DOHH2 (cell line): ENCODE measurements around the gene RFPL3.

ENCODE experiments used
- H3F3A ChIP-seq: fragments of 200-600 bp; sonication (generic), shearing (Covaris generic); 2 replicates; pipeline ENCODE4 v1.6.0; 2016; ENCODE audit warnings: antibody characterized with exemption, mild to moderate bottlenecking; ENCODE audit not compliant: control insufficient read depth, insufficient read depth
- H3K27ac ChIP-seq: fragments of 200-600 bp; sonication (generic); 2 replicates; pipeline ENCODE4 v1.5.1; 2014; ENCODE audit warnings: low read depth, mild to moderate bottlenecking, low read length, moderate library complexity
- H3K27me3 ChIP-seq: fragments of 200-600 bp; sonication (generic); 2 replicates; pipeline ENCODE4 v1.6.1; 2014; ENCODE audit warnings: mild to moderate bottlenecking, low read length, mixed read lengths; ENCODE audit not compliant: control insufficient read depth
- H3K36me3 ChIP-seq: fragments of 200-600 bp; sonication (generic); 2 replicates; pipeline ENCODE4 v1.6.1; 2014; ENCODE audit warnings: mild to moderate bottlenecking, low read length, moderate library complexity, mixed read lengths; ENCODE audit not compliant: control insufficient read depth
- H3K4me1 ChIP-seq: fragments of 200-600 bp; sonication (generic); 2 replicates; pipeline ENCODE4 v1.6.1; 2014; ENCODE audit warnings: mild to moderate bottlenecking, low read length, mixed read lengths; ENCODE audit not compliant: control insufficient read depth
- H3K4me2 ChIP-seq: fragments of 200-600 bp; sonication (generic); 2 replicates; pipeline ENCODE4 v1.6.0; 2014; ENCODE audit warnings: mild to moderate bottlenecking, low read length, moderate library complexity
- H3K4me3 ChIP-seq: fragments of 200-600 bp; sonication (generic); 2 replicates; pipeline ENCODE4 v1.5.1; 2014; ENCODE audit warnings: mild to moderate bottlenecking, low read length, mixed read lengths
- H3K79me2 ChIP-seq: fragments of 200-600 bp; sonication (generic); 2 replicates; pipeline ENCODE4 v1.6.1; 2014; ENCODE audit warnings: mild to moderate bottlenecking, low read length, mixed read lengths; ENCODE audit not compliant: control insufficient read depth
- H3K9me2 ChIP-seq: fragments of 200-600 bp; sonication (generic); replicated peaks from 2 replicates; pipeline ENCODE4 v1.6.1; 2014; ENCODE audit warnings: mild to moderate bottlenecking, low read length, mixed read lengths; ENCODE audit not compliant: control insufficient read depth
- H3K9me3 ChIP-seq: fragments of 200-600 bp; sonication (generic); 2 replicates; pipeline ENCODE4 v1.6.1; 2014; ENCODE audit warnings: antibody characterized with exemption, low read length, mixed read lengths; ENCODE audit not compliant: control insufficient read depth, insufficient read depth
- H4K20me1 ChIP-seq: fragments of 200-600 bp; sonication (generic); 2 replicates; pipeline ENCODE4 v1.6.0; 2014; ENCODE audit warnings: low read depth, mild to moderate bottlenecking, antibody characterized with exemption, low read length, moderate library complexity; ENCODE audit not compliant: control insufficient read depth, insufficient read depth
- EZH2phosphoT487 ChIP-seq: fragments of 200-600 bp; sonication (generic); IDR thresholded peaks from 2 replicates; pipeline ENCODE4 v1.6.1; 2017; ENCODE audit warnings: borderline replicate concordance, mild to moderate bottlenecking, antibody characterized with exemption, low read length, moderate library complexity, mixed read lengths
- TF ChIP-seq, protein P1 (sequence below): fragments of 200-600 bp; sonication (generic); IDR thresholded peaks from one replicate; pipeline ENCODE4 v1.5.1; 2014; ENCODE audit warnings: antibody characterized with exemption, mild to moderate bottlenecking, low read depth, low read length; ENCODE audit not compliant: poor library complexity, severe bottlenecking

Gene RFPL3

DNA sequence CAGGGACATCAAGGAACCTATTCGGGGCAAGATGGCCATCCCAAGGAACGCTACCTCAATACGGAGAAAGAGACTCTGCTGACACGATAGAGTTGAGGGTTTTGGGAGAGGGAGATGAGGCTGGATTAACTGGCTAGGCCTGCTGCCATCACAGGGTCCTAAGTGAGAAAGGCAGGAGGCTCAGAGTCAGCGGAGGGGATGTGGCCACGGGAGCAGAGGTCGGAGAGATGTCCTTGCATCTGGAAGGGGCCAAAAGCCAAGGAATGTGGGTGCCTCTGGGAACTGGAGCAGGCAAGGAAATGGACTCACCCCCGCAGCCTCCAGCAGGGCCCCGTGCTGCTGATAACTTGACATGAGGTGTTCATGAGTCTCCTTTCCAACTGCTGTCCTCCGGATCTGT, 31.0 kb upstream of the RFPL3 start:
- no peaks in the 10 kb centered on the region for H3K9me3 ChIP-seq
- no peaks in the 10 kb centered on the region for H3K36me3 ChIP-seq
- TF ChIP-seq, protein P1, sequence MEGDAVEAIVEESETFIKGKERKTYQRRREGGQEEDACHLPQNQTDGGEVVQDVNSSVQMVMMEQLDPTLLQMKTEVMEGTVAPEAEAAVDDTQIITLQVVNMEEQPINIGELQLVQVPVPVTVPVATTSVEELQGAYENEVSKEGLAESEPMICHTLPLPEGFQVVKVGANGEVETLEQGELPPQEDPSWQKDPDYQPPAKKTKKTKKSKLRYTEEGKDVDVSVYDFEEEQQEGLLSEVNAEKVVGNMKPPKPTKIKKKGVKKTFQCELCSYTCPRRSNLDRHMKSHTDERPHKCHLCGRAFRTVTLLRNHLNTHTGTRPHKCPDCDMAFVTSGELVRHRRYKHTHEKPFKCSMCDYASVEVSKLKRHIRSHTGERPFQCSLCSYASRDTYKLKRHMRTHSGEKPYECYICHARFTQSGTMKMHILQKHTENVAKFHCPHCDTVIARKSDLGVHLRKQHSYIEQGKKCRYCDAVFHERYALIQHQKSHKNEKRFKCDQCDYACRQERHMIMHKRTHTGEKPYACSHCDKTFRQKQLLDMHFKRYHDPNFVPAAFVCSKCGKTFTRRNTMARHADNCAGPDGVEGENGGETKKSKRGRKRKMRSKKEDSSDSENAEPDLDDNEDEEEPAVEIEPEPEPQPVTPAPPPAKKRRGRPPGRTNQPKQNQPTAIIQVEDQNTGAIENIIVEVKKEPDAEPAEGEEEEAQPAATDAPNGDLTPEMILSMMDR = no peak
- TF ChIP-seq EZH2phosphoT487 = no peak
- no peaks in the 10 kb centered on the region for H3K79me2 ChIP-seq
- no peaks in the 10 kb centered on the region for H3K27me3 ChIP-seq
- H3K27ac ChIP-seq = no peak overlapping the region
- H3K4me3 ChIP-seq = no peak overlapping the region
- no peaks in the 10 kb centered on the region for H3K9me2 ChIP-seq
- no peaks in the 10 kb centered on the region for H3K4me1 ChIP-seq
- no peaks in the 10 kb centered on the region for H4K20me1 ChIP-seq
- H3F3A ChIP-seq = no peaks in the 10 kb centered on the region
- H3K4me2 ChIP-seq = no peak overlapping the region

GRCh38 chr22:32327066-32327465, 30.6 kb upstream of the RFPL3 start:
- Histone ChIP-seq H3K79me2 (no peaks in the 10 kb centered on the region), H3K27me3 (no peaks in the 10 kb centered on the region), H3K4me3 (no peak overlapping the region), H3K4me2 (no peak overlapping the region), H3K9me3 (no peaks in the 10 kb centered on the region), H4K20me1 (no peaks in the 10 kb centered on the region), H3K4me1 (no peaks in the 10 kb centered on the region), H3K27ac (no peak overlapping the region), H3F3A (no peaks in the 10 kb centered on the region), H3K9me2 (no peaks in the 10 kb centered on the region), H3K36me3 (no peaks in the 10 kb centered on the region)
- TF ChIP-seq, protein P1 = no peak
- no peak for TF ChIP-seq EZH2phosphoT487

- Histone ChIP-seq H3K27ac (no peak overlapping the region), H3K9me2 (no peaks in the 10 kb centered on the region), H4K20me1 (no peaks in the 10 kb centered on the region), H3K4me1 (no peaks in the 10 kb centered on the region), H3K36me3 (no peaks in the 10 kb centered on the region), H3K4me3 (no peak overlapping the region), H3F3A (no peaks in the 10 kb centered on the region), H3K79me2 (no peaks in the 10 kb centered on the region), H3K4me2 (no peak overlapping the region), H3K9me3 (no peaks in the 10 kb centered on the region), H3K27me3 (no peaks in the 10 kb centered on the region)
- no peak for TF ChIP-seq EZH2phosphoT487
- TF ChIP-seq, protein P1 = no peak
These were observed 30.0 kb upstream of the RFPL3 start for GRCh38 chr22:32327596-32328171.
